HCT116 (cell line): ENCODE data around the gene PRSS2.
"Not testable (repeated sequence)": the region's sequence is repeated elsewhere in the genome, so short reads cannot be mapped to it uniquely, and the experiment has no call there.

Experiments
- ELF1 ChIP-seq: IDR thresholded peaks from 2 replicates; pipeline ENCODE4 v1.6.1; 2012; ENCODE audit warnings: low read depth, borderline replicate concordance
- EZH2 ChIP-seq: fragments of 200-600 bp; sonication (generic); IDR thresholded peaks from 2 replicates; pipeline ENCODE4 v1.6.1; 2017; ENCODE audit warnings: antibody characterized with exemption, mixed run types
- POLR2A ChIP-seq: IDR thresholded peaks from 2 replicates; pipeline ENCODE4 v1.7.0; 2011; ENCODE audit warnings: borderline replicate concordance; ENCODE audit not compliant: insufficient read depth, insufficient read length; ENCODE audit errors: extremely low read depth
- SRF ChIP-seq: IDR thresholded peaks from 2 replicates; pipeline ENCODE4 v1.6.1; 2012; ENCODE audit warnings: low read depth
- TCF7L2 ChIP-seq: IDR thresholded peaks from 2 replicates; pipeline ENCODE4 v1.7.0; 2011; ENCODE audit warnings: borderline replicate concordance, inconsistent platforms; ENCODE audit not compliant: insufficient read depth, insufficient read length; ENCODE audit errors: extremely low read depth
- TF ChIP-seq, protein P1 (sequence below), 3 experiments: fragments of 200-600 bp in 1 of 3; sonication (generic) in 1 of 3; IDR thresholded peaks in 2 of 3; conservative IDR thresholded peaks in 1 of 3; 2 replicates each; pipeline ENCODE4 v1.5.1; 2012 to 2017; ENCODE audit warnings: low read depth in 2 of 3, low read length in 2 of 3, antibody characterized with exemption in 1 of 3, borderline replicate concordance in 1 of 3, control low read depth in 1 of 3, mild to moderate bottlenecking in 1 of 3, mixed read lengths in 1 of 3, mixed run types in 1 of 3, moderate library complexity in 1 of 3; ENCODE audit not compliant: insufficient read depth in 1 of 3
- TF ChIP-seq, protein P2 (sequence below): IDR thresholded peaks from 2 replicates; pipeline ENCODE4 v1.6.1; 2012

DNA sequence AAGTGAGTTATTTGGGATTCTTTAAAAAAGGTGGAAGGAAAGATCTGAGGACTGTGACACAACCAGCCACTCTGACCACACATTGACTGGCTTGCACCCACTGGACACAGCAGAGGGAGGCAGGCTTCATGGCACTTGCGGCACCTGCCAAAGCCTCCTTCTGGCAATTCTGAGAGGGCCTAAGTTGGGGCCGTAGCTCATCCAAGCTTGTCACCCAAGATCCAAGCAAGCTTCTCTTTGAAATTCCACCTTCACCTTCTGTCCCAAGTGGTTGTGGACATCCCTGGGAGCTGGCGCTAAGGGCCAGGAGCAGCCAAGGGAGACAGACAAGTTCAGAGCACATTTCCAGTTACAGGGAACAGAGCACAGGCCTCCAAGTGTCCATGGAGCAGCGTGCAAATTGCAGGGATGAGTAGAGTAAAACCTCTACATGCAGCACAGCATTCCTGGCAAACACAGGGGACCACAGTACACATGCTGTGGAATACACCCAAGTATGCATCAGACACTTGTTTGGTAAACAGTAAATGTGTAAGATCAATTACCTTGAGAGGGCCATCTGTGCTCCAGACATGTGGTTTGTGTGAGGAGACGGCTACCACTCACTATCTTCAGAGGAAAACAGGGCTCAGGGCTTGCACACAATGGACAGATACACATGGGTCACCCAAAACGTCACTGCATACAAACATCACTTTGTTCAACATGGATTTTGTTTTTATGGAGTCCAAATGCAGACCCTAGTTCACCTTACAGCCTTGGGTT is 4.8 kb downstream of the PRSS2 start:
- TF ChIP-seq, protein P1, sequence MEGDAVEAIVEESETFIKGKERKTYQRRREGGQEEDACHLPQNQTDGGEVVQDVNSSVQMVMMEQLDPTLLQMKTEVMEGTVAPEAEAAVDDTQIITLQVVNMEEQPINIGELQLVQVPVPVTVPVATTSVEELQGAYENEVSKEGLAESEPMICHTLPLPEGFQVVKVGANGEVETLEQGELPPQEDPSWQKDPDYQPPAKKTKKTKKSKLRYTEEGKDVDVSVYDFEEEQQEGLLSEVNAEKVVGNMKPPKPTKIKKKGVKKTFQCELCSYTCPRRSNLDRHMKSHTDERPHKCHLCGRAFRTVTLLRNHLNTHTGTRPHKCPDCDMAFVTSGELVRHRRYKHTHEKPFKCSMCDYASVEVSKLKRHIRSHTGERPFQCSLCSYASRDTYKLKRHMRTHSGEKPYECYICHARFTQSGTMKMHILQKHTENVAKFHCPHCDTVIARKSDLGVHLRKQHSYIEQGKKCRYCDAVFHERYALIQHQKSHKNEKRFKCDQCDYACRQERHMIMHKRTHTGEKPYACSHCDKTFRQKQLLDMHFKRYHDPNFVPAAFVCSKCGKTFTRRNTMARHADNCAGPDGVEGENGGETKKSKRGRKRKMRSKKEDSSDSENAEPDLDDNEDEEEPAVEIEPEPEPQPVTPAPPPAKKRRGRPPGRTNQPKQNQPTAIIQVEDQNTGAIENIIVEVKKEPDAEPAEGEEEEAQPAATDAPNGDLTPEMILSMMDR (IDR thresholded peaks at IDR 0.05 in 2 of 3, conservative IDR thresholded peaks at IDR 0.05 in 1 of 3; ENCODE audit: borderline replicate concordance in 1 of 3, insufficient read depth in 1 of 3, low read depth in 2 of 3, low read length in 2 of 3) = not testable (repeated sequence)
- not testable (repeated sequence) for TF ChIP-seq POLR2A, EZH2, ELF1, TCF7L2, SRF
- TF ChIP-seq, protein P2, sequence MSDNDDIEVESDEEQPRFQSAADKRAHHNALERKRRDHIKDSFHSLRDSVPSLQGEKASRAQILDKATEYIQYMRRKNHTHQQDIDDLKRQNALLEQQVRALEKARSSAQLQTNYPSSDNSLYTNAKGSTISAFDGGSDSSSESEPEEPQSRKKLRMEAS = not testable (repeated sequence)
